OCI-LY3 (cell line): ENCODE results near the gene ALOXE3.

Source experiments
- H2AFZ ChIP-seq: fragments of 200-600, 300-600 bp; shearing (Covaris generic); 2 replicates; pipeline ENCODE4 v1.6.0; 2014; ENCODE audit warnings: antibody characterized with exemption, low read depth, low read length
- H3K27ac ChIP-seq: fragments of 200-600, 300-600 bp; sonication (generic); 2 replicates; pipeline ENCODE4 v1.5.1; 2014; ENCODE audit warnings: mild to moderate bottlenecking, low read length, moderate library complexity, mixed read lengths
- H3K27me3 ChIP-seq: fragments of 200-600, 300-600 bp; sonication (generic); 2 replicates; pipeline ENCODE4 v1.6.1; 2014; ENCODE audit warnings: low read depth, low read length, mixed read lengths
- H3K36me3 ChIP-seq: fragments of 200-600, 300-600 bp; sonication (generic); replicated peaks from 2 replicates; pipeline ENCODE3; 2014; ENCODE audit warnings: low read depth, low read length, mixed read lengths
- H3K4me1 ChIP-seq: fragments of 300-600, 200-600 bp; sonication (generic); 2 replicates; pipeline ENCODE4 v1.6.1; 2014; ENCODE audit warnings: low read length, mixed read lengths
- H3K4me2 ChIP-seq: fragments of 200-600, 300-600 bp; sonication (generic); 2 replicates; pipeline ENCODE4 v1.6.1; 2014; ENCODE audit warnings: low read length, mixed read lengths
- H3K4me3 ChIP-seq: fragments of 300-600, 200-600 bp; sonication (generic); 2 replicates; pipeline ENCODE4 v1.5.1; 2014; ENCODE audit warnings: antibody characterized with exemption, mild to moderate bottlenecking, low read length, moderate library complexity
- H3K79me2 ChIP-seq: fragments of 300-600, 200-600 bp; shearing (Covaris generic); 2 replicates; pipeline ENCODE4 v1.6.1; 2014; ENCODE audit warnings: mild to moderate bottlenecking, low read length, mixed read lengths
- H3K9ac ChIP-seq: fragments of 300-600, 200-600 bp; shearing (Covaris generic); 2 replicates; pipeline ENCODE4 v1.6.0; 2014; ENCODE audit warnings: mild to moderate bottlenecking, low read length, moderate library complexity
- H3K9me3 ChIP-seq: fragments of 200-600, 300-600 bp; shearing (Covaris generic); 2 replicates; pipeline ENCODE4 v1.6.1; 2014; ENCODE audit warnings: low read length, mixed read lengths; ENCODE audit not compliant: insufficient read depth
- H4K20me1 ChIP-seq: fragments of 200-600, 300-600 bp; sonication (generic); 2 replicates; pipeline ENCODE4 v1.6.1; 2016; ENCODE audit warnings: low read length, mixed read lengths; ENCODE audit not compliant: insufficient read depth
- EZH2phosphoT487 ChIP-seq: fragments of 200-600 bp; shearing (Covaris generic); IDR thresholded peaks from 2 replicates; pipeline ENCODE4 v1.6.1; 2018; ENCODE audit warnings: antibody characterized with exemption, mixed run types, low read depth
- TF ChIP-seq, protein P1 (sequence below): fragments of 200-600, 300-600 bp; sonication (generic); IDR thresholded peaks from 2 replicates; pipeline ENCODE4 v1.5.1; 2014; ENCODE audit warnings: antibody characterized with exemption, low read length, low read depth

The ALOXE3 gene

DNA sequence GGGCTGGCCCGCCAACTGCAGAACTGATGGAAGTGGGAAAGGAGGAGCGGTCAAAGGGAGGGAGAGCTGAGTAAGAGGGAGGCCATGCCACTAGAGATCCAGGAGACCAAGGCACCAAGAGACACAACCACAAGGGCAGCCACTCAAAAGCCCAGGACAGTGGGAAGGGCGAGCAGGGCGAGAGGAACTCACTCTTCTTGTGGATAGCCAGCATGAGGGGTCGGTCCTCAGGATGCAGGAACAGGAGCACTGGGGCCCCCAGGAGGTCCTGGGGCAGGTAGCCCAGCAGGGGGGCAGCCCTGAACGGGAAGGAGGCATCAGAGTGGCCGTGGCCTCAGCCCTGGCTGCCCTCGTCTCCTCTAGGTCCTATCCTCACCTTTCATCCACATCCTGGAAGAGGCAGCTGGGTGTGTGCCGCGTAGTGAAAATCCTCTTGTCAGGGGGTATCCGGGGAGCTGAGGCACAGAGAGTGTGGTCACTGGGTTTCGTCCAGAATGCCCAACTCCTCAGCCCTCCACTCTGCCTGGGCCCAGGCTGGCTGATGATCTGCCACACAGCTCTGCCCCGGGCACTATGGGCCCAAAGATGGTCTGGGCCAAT is 29.6 kb upstream of the ALOXE3 start:
- peaks cover 9% of the 10 kb centered on the region; the same call in 1 of the 2 replicates for H3K79me2 ChIP-seq
- H3K9ac ChIP-seq: no peak overlapping the region
- TF ChIP-seq, protein P1, sequence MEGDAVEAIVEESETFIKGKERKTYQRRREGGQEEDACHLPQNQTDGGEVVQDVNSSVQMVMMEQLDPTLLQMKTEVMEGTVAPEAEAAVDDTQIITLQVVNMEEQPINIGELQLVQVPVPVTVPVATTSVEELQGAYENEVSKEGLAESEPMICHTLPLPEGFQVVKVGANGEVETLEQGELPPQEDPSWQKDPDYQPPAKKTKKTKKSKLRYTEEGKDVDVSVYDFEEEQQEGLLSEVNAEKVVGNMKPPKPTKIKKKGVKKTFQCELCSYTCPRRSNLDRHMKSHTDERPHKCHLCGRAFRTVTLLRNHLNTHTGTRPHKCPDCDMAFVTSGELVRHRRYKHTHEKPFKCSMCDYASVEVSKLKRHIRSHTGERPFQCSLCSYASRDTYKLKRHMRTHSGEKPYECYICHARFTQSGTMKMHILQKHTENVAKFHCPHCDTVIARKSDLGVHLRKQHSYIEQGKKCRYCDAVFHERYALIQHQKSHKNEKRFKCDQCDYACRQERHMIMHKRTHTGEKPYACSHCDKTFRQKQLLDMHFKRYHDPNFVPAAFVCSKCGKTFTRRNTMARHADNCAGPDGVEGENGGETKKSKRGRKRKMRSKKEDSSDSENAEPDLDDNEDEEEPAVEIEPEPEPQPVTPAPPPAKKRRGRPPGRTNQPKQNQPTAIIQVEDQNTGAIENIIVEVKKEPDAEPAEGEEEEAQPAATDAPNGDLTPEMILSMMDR: no peak
- TF ChIP-seq EZH2phosphoT487: no peak
- no peaks in the 10 kb centered on the region for H3K27me3 ChIP-seq
- H3K4me1 ChIP-seq: peaks cover 12% of the 10 kb centered on the region
- no peak overlapping the region for H3K4me3 ChIP-seq
- H2AFZ ChIP-seq: no peak overlapping the region
- no peak overlapping the region for H3K4me2 ChIP-seq
- no peak overlapping the region for H3K27ac ChIP-seq
- no peaks in the 10 kb centered on the region for H3K36me3 ChIP-seq
- no peaks in the 10 kb centered on the region for H4K20me1 ChIP-seq
- H3K9me3 ChIP-seq: no peaks in the 10 kb centered on the region

DNA sequence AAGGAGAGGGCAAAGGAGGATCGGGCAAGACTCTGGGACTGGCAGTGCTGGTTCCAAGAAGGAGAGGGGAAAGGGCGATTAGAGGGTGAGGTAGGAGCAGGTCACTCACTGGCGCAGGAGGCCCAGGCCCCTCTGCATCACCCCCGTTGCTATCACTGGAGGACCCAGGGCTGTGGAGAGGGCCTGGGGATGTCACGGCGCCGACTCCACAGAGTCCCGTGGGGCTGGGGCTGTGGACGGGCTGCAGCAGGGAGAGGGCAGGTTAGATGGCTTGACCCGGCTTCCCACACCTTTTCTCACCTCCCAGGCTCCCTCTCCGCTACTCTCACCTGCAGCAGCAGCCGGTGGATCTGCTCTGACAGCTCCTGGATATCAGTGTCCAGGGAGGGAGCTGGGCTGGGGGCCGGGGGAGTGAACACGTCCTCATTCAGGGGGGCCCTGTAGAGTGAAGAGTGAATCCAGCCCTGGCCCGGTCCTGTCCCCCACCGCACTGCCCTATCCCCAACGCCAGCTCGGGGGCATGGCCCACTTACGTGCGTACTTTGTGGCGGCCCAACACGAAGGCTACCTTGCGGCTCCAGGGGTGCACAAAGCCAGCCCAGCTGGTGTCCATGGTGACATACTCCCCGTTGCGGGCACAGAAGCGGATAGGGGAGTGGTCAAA is 29.0 kb upstream of the ALOXE3 start:
- no peak for TF ChIP-seq EZH2phosphoT487
- TF ChIP-seq, protein P1: no peak
- Histone ChIP-seq H4K20me1 (no peaks in the 10 kb centered on the region), H3K79me2 (peaks cover 9% of the 10 kb centered on the region; the same call in 1 of the 2 replicates), H3K9me3 (no peaks in the 10 kb centered on the region), H3K27ac (no peak overlapping the region), H3K4me1 (peaks cover 6% of the 10 kb centered on the region), H3K4me3 (no peak overlapping the region), H3K27me3 (no peaks in the 10 kb centered on the region), H2AFZ (no peak overlapping the region), H3K4me2 (no peak overlapping the region), H3K9ac (no peak overlapping the region), H3K36me3 (no peaks in the 10 kb centered on the region)

DNA sequence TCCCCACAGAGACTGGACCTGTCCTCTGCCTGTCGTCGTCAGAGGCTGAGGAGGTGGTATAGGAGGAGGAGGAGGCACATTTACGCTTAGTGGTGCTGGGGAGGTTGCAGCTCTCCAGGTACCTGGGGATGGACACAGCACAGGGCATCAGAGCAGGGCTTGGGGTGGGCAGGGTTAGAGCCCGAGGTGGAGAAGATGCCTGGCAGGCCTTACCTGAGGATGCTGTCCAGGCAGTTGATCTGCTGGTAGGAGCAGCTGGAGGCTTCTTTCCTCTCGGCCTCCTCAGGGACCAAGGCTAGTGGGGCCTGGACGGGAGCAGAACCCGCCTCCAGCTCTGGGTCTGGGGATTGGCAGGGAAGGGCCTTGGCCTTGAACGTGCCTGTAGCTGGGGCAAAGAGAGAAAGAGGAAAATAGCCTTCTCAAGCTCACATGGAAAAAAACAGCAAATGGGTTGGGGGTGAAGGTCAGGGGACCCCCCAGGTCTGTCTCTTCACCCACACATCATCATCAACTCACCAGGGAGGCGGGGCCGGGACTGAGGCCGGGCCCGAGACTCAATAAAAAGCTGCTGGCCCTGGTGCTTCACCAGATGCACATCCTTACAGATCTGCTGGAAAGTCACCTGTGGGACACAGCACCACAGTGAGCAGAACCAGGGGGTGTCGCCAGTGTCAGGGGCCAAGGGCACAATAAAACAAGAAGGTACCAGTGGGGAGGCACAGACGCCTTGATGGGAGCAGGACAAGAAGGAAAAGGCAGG is 28.2 kb upstream of the ALOXE3 start:
- Histone ChIP-seq H3K4me1 (peaks cover 6% of the 10 kb centered on the region), H3K9ac (no peak overlapping the region), H2AFZ (no peak overlapping the region), H3K9me3 (no peaks in the 10 kb centered on the region), H3K4me3 (no peak overlapping the region), H4K20me1 (no peaks in the 10 kb centered on the region), H3K4me2 (no peak overlapping the region), H3K36me3 (no peaks in the 10 kb centered on the region), H3K27ac (no peak overlapping the region), H3K79me2 (peaks cover 6% of the 10 kb centered on the region; the same call in 1 of the 2 replicates), H3K27me3 (no peaks in the 10 kb centered on the region)
- TF ChIP-seq EZH2phosphoT487: no peak
- TF ChIP-seq, protein P1: no peak

DNA sequence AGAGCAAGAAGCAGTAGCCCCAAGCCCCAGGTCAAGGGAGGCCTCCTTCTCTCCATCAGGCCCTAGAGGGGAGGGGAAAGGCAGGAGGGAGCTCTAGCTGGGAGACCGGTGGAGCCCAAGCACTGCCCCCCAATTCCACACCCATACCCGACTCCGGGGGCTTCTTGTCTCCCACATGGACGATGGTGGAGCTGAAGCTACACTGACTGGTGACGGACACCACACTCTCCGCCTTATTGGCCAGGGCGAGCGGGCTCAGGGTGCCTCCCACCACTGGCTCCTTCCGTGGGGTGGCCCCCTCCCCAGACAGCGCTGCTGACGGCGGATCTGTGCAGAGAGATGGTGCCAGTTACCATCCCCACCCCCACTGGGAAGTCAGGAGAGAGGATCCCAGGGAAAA is 27.5 kb upstream of the ALOXE3 start:
- Histone ChIP-seq H3K9me3 (no peaks in the 10 kb centered on the region), H3K36me3 (no peaks in the 10 kb centered on the region), H2AFZ (no peak overlapping the region)

More for the DNA sequence above, 27.5 kb upstream of the ALOXE3 start:
- Histone ChIP-seq H3K4me2 (no peak overlapping the region), H3K4me1 (peaks cover 4% of the 10 kb centered on the region), H3K79me2 (peaks cover 3% of the 10 kb centered on the region; the same call in 1 of the 2 replicates), H4K20me1 (no peaks in the 10 kb centered on the region), H3K27me3 (no peaks in the 10 kb centered on the region), H3K9ac (no peak overlapping the region), H3K4me3 (no peak overlapping the region), H3K27ac (no peak overlapping the region)
- TF ChIP-seq, protein P1: no peak
- TF ChIP-seq EZH2phosphoT487: no peak
